ENCODE data around the gene DOCK2. TPM values are rescaled to one million over a fixed set of nuclear protein-coding genes. Genes with fewer than 3 reads are reported as not detected.

The DOCK2 gene
- polyA plus RNA-seq, 3 donors = 57.5 to 178 (median 115) TPM

- no peaks in the 10 kb centered on the region for H3K9me3 ChIP-seq (replicated peaks in 1 of 2; ENCODE audit: control insufficient read depth in 1 of 2, insufficient read depth in 1 of 2, low read length in 2 of 2)
- TF ChIP-seq, protein P1, sequence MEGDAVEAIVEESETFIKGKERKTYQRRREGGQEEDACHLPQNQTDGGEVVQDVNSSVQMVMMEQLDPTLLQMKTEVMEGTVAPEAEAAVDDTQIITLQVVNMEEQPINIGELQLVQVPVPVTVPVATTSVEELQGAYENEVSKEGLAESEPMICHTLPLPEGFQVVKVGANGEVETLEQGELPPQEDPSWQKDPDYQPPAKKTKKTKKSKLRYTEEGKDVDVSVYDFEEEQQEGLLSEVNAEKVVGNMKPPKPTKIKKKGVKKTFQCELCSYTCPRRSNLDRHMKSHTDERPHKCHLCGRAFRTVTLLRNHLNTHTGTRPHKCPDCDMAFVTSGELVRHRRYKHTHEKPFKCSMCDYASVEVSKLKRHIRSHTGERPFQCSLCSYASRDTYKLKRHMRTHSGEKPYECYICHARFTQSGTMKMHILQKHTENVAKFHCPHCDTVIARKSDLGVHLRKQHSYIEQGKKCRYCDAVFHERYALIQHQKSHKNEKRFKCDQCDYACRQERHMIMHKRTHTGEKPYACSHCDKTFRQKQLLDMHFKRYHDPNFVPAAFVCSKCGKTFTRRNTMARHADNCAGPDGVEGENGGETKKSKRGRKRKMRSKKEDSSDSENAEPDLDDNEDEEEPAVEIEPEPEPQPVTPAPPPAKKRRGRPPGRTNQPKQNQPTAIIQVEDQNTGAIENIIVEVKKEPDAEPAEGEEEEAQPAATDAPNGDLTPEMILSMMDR (IDR thresholded peaks at IDR 0.05) = no peak
- WGBS (ENCODE audit: insufficient coverage) = 100% methylated on average over 2 of the region's 5 CpGs
- peaks cover 100% of the 10 kb centered on the region for H4K20me1 ChIP-seq (ENCODE audit: insufficient read depth, low read length)
- no peak overlapping the region for H3K4me2 ChIP-seq (replicated peaks; ENCODE audit: extremely low read depth, low read length, poor library complexity, severe bottlenecking)
- H3K4me3 ChIP-seq (replicated peaks in 1 of 3; ENCODE audit: low read depth in 2 of 3, low read length in 3 of 3) = no peak overlapping the region
- H3K36me3 Mint-ChIP-seq = peaks cover 30 to 47% of the 10 kb centered on the region in 2 donors
- intact Hi-C loops (cut with micrococcal nuclease) = no loop called here
- H3K27me3 Mint-ChIP-seq (ENCODE audit: low read depth in 3 of 3) = no peaks in the 10 kb centered on the region
- H3K27ac ChIP-seq (ENCODE audit: low read depth in 1 of 2, low read length in 2 of 2) = no peak overlapping the region
- H2AFZ ChIP-seq (ENCODE audit: insufficient read depth, low read depth, low read length, poor library complexity, severe bottlenecking) = no peak overlapping the region
- H3K27ac Mint-ChIP-seq = peak overlapping the region in 1 of 7 donors; percentile 31
- H3K4me1 Mint-ChIP-seq = peaks cover 15% of the 10 kb centered on the region
- no peak overlapping the region for H3K9ac ChIP-seq (ENCODE audit: insufficient read depth, low read length, poor library complexity, severe bottlenecking)
- peaks cover 11 to 63% of the 10 kb centered on the region in 2 donors for H3K36me3 ChIP-seq (replicated peaks in 1 of 2; ENCODE audit: control insufficient read depth in 1 of 2, insufficient read depth in 2 of 2, low read length in 2 of 2)
- H3K4me3 Mint-ChIP-seq = no peak overlapping the region
- peaks cover 22% of the 10 kb centered on the region for H3K79me2 ChIP-seq (ENCODE audit: insufficient read depth, low read length)
- H3K27me3 ChIP-seq (ENCODE audit: control insufficient read depth in 2 of 2, insufficient read depth in 2 of 2, low read length in 2 of 2) = no peaks in the 10 kb centered on the region
- no peaks in the 10 kb centered on the region for H3K4me1 ChIP-seq (ENCODE audit: control insufficient read depth in 1 of 2, insufficient read depth in 2 of 2, low read length in 2 of 2)
- DNase-seq = no peak
- H3K9me3 Mint-ChIP-seq = no peaks in the 10 kb centered on the region
Observed at GRCh38 chr5:169904508-169904907, 267.4 kb downstream of the DOCK2 start.

DNA sequence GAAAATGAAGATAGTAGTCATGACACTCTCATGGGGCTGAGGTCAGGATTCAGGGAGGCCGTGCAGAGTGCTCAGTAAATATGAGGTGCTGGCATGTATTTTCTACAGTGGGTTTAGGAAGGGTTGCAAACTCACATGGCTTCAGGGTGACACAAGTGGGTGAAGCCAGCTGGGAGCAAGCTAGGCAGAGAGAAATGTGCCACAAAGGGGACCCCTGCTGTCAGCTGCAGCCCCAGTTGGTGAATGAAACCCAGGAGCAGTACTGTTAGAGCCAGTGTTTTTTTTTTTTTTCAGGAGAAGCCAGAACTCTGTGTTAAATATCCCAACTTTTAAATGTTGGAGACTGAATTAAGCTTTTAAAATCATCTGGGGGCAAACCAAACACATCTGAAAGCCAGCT lies 267.9 kb downstream of the DOCK2 start:
- peak overlapping the region in 4 of 7 donors; percentile 31 to 73 (median 50) for H3K27ac Mint-ChIP-seq
- no peaks in the 10 kb centered on the region for H3K27me3 ChIP-seq (ENCODE audit: control insufficient read depth in 2 of 2, insufficient read depth in 2 of 2, low read length in 2 of 2)
- H3K27ac ChIP-seq (ENCODE audit: low read depth in 1 of 2, low read length in 2 of 2) = no peak overlapping the region
- H3K9me3 ChIP-seq (replicated peaks in 1 of 2; ENCODE audit: control insufficient read depth in 1 of 2, insufficient read depth in 1 of 2, low read length in 2 of 2) = no peaks in the 10 kb centered on the region
- DNase-seq = no peak
- H3K4me1 ChIP-seq (ENCODE audit: control insufficient read depth in 1 of 2, insufficient read depth in 2 of 2, low read length in 2 of 2) = no peaks in the 10 kb centered on the region
- H2AFZ ChIP-seq (ENCODE audit: insufficient read depth, low read depth, low read length, poor library complexity, severe bottlenecking) = no peak overlapping the region
- H3K4me2 ChIP-seq (replicated peaks; ENCODE audit: extremely low read depth, low read length, poor library complexity, severe bottlenecking) = no peak overlapping the region
- peaks cover 28 to 47% of the 10 kb centered on the region in 2 donors for H3K36me3 Mint-ChIP-seq
- peaks cover 9 to 63% of the 10 kb centered on the region in 2 donors for H3K36me3 ChIP-seq (replicated peaks in 1 of 2; ENCODE audit: control insufficient read depth in 1 of 2, insufficient read depth in 2 of 2, low read length in 2 of 2)
- H3K9me3 Mint-ChIP-seq = no peaks in the 10 kb centered on the region
- peaks cover 15% of the 10 kb centered on the region for H3K4me1 Mint-ChIP-seq
- no peak overlapping the region for H3K4me3 Mint-ChIP-seq
- no peak overlapping the region for H3K9ac ChIP-seq (ENCODE audit: insufficient read depth, low read length, poor library complexity, severe bottlenecking)
- peaks cover 17% of the 10 kb centered on the region for H3K79me2 ChIP-seq (ENCODE audit: insufficient read depth, low read length)
- intact Hi-C loops (cut with micrococcal nuclease) = no loop called here
- TF ChIP-seq, protein P1 (IDR thresholded peaks at IDR 0.05) = no peak
- H3K4me3 ChIP-seq (replicated peaks in 1 of 3; ENCODE audit: low read depth in 2 of 3, low read length in 3 of 3) = no peak overlapping the region
- H3K27me3 Mint-ChIP-seq (ENCODE audit: low read depth in 3 of 3) = no peaks in the 10 kb centered on the region
- WGBS (ENCODE audit: insufficient coverage) = 92% methylated on average over 1 of the region's 1 CpG
- peaks cover 100% of the 10 kb centered on the region for H4K20me1 ChIP-seq (ENCODE audit: insufficient read depth, low read length)

Measured in CD14-positive monocyte (primary cell).